Progenitor cell of endocrine pancreas (in vitro differentiated cells): Measurements from ENCODE around the gene ZBTB12. TPM values are rescaled to one million over a fixed set of nuclear protein-coding genes. Genes with fewer than 3 reads are reported as not detected.

Experiments used
- DNase-seq: peaks from one replicate; pipeline ENCODE4 v3.0.0; 2021; ENCODE audit warnings: low spot score; ENCODE audit not compliant: unreplicated experiment
- H3K27ac Mint-ChIP-seq: 2 replicates; pipeline ENCODE4 v1.8.0; 2021; ENCODE audit warnings: mild to moderate bottlenecking, moderate library complexity, mixed read lengths
- H3K27me3 Mint-ChIP-seq: 2 replicates; pipeline ENCODE4 v1.8.0; 2021; ENCODE audit warnings: mixed read lengths
- H3K36me3 Mint-ChIP-seq: 2 replicates; pipeline ENCODE4 v1.8.0; 2022; ENCODE audit warnings: mixed read lengths; ENCODE audit not compliant: insufficient read depth
- H3K4me1 Mint-ChIP-seq: 2 replicates; pipeline ENCODE4 v1.8.0; 2021; ENCODE audit warnings: low read depth, mixed read lengths
- H3K4me3 Mint-ChIP-seq: 2 replicates; pipeline ENCODE4 v1.8.0; 2021; ENCODE audit warnings: low read depth, mild to moderate bottlenecking, moderate library complexity, mixed read lengths
- H3K9me3 Mint-ChIP-seq: 2 replicates; pipeline ENCODE4 v1.8.0; 2021; ENCODE audit warnings: low read depth, mixed read lengths
- CTCF ChIP-seq: fragments of 200-600 bp; sonication (generic); IDR thresholded peaks from one replicate; pipeline ENCODE4 v1.5.0; 2021; ENCODE audit warnings: antibody characterized with exemption, mild to moderate bottlenecking; ENCODE audit not compliant: unreplicated experiment
- total RNA-seq: library from RNA; stranded (reverse); gene quantifications from 2 replicates; pipeline ENCODE4 v1.2.1, GENCODE V29; 2021

ZBTB12 gene
- total RNA-seq, 1 donor from 2014 or later, result 55.5 TPM

GRCh38 chr6:31920811-31921210 is 18.9 kb upstream of the ZBTB12 start:
- no peak overlapping the region for H3K4me3 Mint-ChIP-seq
- no peaks in the 10 kb centered on the region for H3K9me3 Mint-ChIP-seq
- H3K27me3 Mint-ChIP-seq, result peaks cover under 1% of the 10 kb centered on the region
- no peak for TF ChIP-seq CTCF
- H3K27ac Mint-ChIP-seq, result no peak overlapping the region
- H3K4me1 Mint-ChIP-seq, result peaks cover 3% of the 10 kb centered on the region
- DNase-seq, result no peak
- no peaks in the 10 kb centered on the region for H3K36me3 Mint-ChIP-seq

- no peak overlapping the region for H3K27ac Mint-ChIP-seq
- peaks cover 3% of the 10 kb centered on the region for H3K4me1 Mint-ChIP-seq
- H3K9me3 Mint-ChIP-seq, result no peaks in the 10 kb centered on the region
- no peak for TF ChIP-seq CTCF
- H3K4me3 Mint-ChIP-seq, result no peak overlapping the region
- H3K27me3 Mint-ChIP-seq, result peaks cover 2% of the 10 kb centered on the region
- DNase-seq, result no peak
- H3K36me3 Mint-ChIP-seq, result no peaks in the 10 kb centered on the region
Measured at GRCh38 chr6:31919624-31920303, 17.9 kb upstream of the ZBTB12 start.

GRCh38 chr6:31918069-31918720 is 16.3 kb upstream of the ZBTB12 start:
- Mint-ChIP-seq H3K27me3 (peaks cover 2% of the 10 kb centered on the region), H3K4me1 (peaks cover 3% of the 10 kb centered on the region), H3K9me3 (no peaks in the 10 kb centered on the region), H3K36me3 (no peaks in the 10 kb centered on the region), H3K4me3 (no peak overlapping the region), H3K27ac (no peak overlapping the region)
- DNase-seq, result no peak
- TF ChIP-seq CTCF, result no peak

- H3K36me3 Mint-ChIP-seq, result no peaks in the 10 kb centered on the region
- H3K4me3 Mint-ChIP-seq, result no peak overlapping the region
- DNase-seq, result no peak
- no peaks in the 10 kb centered on the region for H3K4me1 Mint-ChIP-seq
- H3K27ac Mint-ChIP-seq, result no peak overlapping the region
- no peaks in the 10 kb centered on the region for H3K9me3 Mint-ChIP-seq
- TF ChIP-seq CTCF, result no peak
- peaks cover 2% of the 10 kb centered on the region for H3K27me3 Mint-ChIP-seq
Measured at GRCh38 chr6:31915756-31916155, 13.9 kb upstream of the ZBTB12 start.

GRCh38 chr6:31915351-31915750 is 13.5 kb upstream of the ZBTB12 start:
- Mint-ChIP-seq H3K4me1 (no peaks in the 10 kb centered on the region), H3K27me3 (peaks cover 2% of the 10 kb centered on the region), H3K27ac (no peak overlapping the region), H3K36me3 (no peaks in the 10 kb centered on the region), H3K9me3 (no peaks in the 10 kb centered on the region), H3K4me3 (no peak overlapping the region)
- no peak for DNase-seq
- no peak for TF ChIP-seq CTCF
